HG02981 (cell line): ENCODE measurements around the gene AS3MT.
"Not testable (repeated sequence)": the region's sequence is repeated elsewhere in the genome, so short reads cannot be mapped to it uniquely, and the experiment has no call there.

ENCODE experiments used
- ATAC-seq: cut with Tn5 transposase; IDR thresholded peaks from one replicate; pipeline ENCODE4 v1.9.1; 2021; ENCODE audit warnings: mild to moderate bottlenecking, moderate library complexity; ENCODE audit not compliant: unreplicated experiment

Gene AS3MT

GRCh38 chr10:102918817-102919245, 49.6 kb downstream of the AS3MT start:
- no peak for ATAC-seq

GRCh38 chr10:102919246-102919959, 50.1 kb downstream of the AS3MT start:
- no peak for ATAC-seq

GRCh38 chr10:102919992-102920739, 50.9 kb downstream of the AS3MT start:
- ATAC-seq, result no peak

DNA sequence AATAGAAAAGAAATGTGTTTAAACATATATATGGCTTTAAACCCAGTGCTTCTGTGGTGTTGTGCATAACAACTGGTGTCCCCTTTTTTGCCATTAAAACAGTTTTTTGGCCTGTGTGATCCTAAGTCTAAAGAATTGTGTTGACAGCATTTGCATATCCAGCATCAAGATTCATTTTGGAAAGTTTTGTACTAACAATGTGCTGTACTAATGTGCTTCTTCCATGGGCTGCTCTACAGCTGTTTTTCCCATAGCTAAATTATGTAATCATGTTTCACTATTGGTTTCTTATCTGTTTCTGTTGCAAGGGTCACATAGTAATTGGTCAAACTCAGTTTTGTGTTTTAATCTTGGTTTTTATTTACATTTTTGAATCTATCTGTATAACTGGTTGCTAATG, 54.3 kb downstream of the AS3MT start:
- ATAC-seq, result no peak

- no peak for ATAC-seq
Measured at GRCh38 chr10:102926842-102927241, 57.6 kb downstream of the AS3MT start.

DNA sequence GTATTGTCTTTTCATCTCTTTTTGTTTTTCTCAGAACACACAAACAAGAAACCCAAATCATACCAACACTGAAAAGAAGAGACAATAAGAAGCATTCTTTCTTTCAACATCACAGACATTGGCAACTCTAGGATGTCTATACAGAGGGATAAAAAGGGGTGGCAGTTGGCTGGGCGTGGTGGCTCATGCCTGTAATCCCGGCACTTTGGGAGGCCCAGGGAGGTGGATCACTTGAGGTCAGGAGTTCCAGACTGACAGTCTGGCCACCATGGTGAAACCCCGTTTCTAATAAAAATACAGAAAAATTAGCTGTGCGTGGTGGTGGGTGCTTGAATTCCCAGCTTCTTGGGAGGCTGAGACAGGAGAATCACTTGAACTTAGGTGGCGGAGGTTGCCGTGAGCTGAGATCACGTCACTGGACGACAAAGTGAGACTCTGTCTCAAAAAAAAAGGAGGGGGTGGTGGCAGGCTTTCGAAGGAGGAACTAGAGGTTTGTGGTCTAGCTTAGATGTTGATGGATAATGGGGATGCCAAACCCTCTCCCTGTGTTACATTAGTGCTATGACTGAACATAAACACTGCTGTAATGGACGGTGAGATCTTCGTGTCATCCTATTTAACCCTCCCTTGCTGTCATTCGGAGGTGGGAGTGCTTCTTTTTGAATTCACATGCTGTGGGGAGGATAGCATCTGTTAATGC, 58.2 kb downstream of the AS3MT start:
- no peak for ATAC-seq

GRCh38 chr10:102928442-102928841, 59.2 kb downstream of the AS3MT start:
- not testable (repeated sequence) for ATAC-seq

- ATAC-seq, result no peak
Measured at GRCh38 chr10:102930720-102931119, 61.5 kb downstream of the AS3MT start.

DNA sequence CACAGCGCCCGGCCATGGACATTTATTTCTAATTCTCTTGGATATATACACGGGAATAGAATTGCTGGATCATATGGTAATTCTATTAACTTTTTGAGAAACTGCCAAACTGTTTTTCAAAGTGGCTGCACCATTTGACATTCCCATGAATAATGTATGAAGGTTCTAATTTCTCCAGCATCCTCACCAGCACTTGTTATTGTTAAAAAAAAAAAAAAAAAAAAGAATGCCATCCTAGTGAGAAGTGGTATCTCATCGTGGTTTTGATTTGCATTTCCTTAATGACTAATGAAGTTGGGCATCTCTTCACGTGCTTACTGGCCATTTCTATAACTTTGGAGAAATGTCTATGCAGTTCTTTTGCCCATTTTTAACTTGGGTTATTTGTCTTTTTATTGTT, 62.4 kb downstream of the AS3MT start:
- no peak for ATAC-seq

DNA sequence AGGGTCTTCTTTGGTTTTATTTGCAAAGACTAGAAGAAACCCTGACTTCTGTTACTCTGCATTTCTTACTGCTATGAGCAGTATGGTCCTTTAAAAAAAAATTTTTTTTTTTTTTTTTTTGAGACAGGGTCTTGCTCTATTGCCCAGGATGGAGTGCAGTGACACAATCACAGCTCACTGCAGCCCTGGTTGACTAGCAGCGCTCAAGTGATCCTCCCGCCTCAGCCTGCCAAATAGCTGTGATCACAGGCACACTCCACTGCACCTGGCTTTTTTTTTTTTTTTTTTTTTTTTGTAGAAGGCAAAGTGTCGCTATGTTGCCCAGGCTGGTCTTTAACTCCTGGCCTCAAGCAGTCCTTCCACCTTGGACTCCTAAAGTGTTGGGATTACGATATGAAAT, 66.2 kb downstream of the AS3MT start:
- no peak for ATAC-seq

- no peak for ATAC-seq
Measured at GRCh38 chr10:102935939-102936605, 66.8 kb downstream of the AS3MT start.

DNA sequence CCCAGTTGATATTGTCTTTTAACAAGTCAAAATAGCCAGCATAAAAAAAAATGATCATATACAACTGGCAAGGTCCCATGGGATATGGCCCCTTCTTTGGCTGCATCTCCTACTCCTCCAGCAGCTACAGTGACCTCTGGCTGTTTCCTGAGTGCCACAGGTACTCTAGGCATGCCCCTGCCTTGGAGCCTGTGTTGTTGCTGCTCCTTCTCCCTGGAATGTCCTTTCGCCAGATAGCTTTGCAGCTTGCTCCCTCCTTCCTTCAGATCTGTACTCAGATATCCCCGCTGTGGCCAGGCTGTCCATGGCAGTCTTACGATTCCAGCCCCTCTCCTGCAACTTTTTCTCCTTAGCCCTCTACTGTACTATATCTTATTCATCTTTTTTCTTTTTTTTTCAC, 72.1 kb downstream of the AS3MT start:
- no peak for ATAC-seq

- no peak for ATAC-seq
Measured at GRCh38 chr10:102945449-102945848, 76.2 kb downstream of the AS3MT start.

GRCh38 chr10:102945962-102946361, 76.7 kb downstream of the AS3MT start:
- no peak for ATAC-seq

DNA sequence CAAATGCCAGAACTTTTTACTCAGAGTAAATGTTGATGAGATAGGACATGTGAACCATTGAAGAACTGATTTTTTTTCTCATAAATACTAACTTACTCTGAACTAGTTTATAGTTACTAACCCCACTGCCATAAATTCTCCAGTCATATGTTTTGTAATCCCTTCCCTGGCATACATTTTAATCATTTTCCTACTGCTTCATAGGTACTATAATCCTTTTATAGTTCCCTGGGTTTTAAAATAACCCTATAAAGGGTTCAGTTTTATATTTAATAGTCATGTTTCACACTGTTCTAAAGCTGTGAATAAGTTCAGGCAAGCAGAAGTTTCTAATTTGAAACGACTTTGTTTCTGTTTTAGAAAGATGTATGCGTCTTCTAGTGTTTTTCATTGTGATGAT, 77.7 kb downstream of the AS3MT start:
- no peak for ATAC-seq

GRCh38 chr10:102948176-102948575, 78.9 kb downstream of the AS3MT start:
- ATAC-seq, result no peak

DNA sequence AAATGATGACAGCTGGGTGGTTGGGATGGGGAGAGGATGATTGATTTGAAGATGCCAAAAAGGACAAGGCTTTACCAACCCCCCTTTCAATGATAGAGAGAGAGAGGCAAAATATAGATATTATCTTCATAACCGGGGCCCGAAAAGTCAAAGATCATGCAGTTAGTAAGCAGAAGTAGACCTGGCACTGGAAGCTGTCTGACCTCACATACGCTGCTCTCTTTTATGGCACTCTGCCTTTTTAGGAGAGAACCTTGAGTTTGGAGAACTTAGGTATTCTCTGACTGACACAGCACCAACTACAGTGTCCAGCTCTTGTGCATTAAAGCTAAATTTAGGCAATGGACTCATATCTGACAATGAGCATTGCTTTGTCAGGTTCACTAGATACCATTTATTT, 79.5 kb downstream of the AS3MT start:
- ATAC-seq, result no peak

GRCh38 chr10:102949916-102950315, 80.6 kb downstream of the AS3MT start:
- ATAC-seq, result no peak

DNA sequence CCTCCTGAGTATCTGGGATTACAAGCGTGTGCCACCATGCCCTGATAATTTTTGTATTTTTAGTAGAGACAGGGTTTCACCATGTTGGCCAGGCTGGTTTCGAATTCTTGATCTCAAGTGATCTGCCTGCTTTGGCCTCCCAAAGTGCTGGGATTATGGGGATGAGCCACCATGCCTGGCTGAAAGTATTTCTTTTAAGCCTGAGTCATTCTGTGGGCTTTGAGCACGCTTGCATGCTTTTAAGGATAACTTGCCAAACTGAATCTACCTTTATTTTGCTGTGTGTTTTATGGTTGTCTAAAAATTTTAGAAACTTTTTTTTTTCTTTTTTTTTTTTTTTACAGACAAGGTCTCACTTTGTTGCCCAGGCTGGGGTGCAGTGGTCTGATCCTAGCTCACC, 82.0 kb downstream of the AS3MT start:
- no peak for ATAC-seq
